Trophoblast cell (in vitro differentiated cells and primary cell): Measurements from ENCODE around the gene DNAJC11.

ENCODE experiments used
- DNase-seq, 2 donors: peaks; one replicate each; pipeline ENCODE4 v3.0.0-alpha.2; 2016
- H2AFZ ChIP-seq: 2 replicates; pipeline ENCODE4 v1.6.1; 2013; ENCODE audit warnings: low read length, moderate library complexity, mild to moderate bottlenecking; ENCODE audit not compliant: insufficient read depth, poor library complexity
- H2AK5ac ChIP-seq: 2 replicates; pipeline ENCODE4 v1.6.1; 2013; ENCODE audit warnings: mild to moderate bottlenecking, low read length
- H2BK120ac ChIP-seq: 2 replicates; pipeline ENCODE4 v1.6.1; 2013; ENCODE audit warnings: low read length, mild to moderate bottlenecking, moderate library complexity; ENCODE audit not compliant: insufficient read depth, poor library complexity
- H2BK12ac ChIP-seq: 2 replicates; pipeline ENCODE4 v1.6.1; 2013; ENCODE audit warnings: mild to moderate bottlenecking, low read length, moderate library complexity
- H2BK5ac ChIP-seq: 2 replicates; pipeline ENCODE4 v1.6.1; 2013; ENCODE audit warnings: low read length, low read depth, moderate library complexity, mild to moderate bottlenecking; ENCODE audit not compliant: poor library complexity
- H3K14ac ChIP-seq: 2 replicates; pipeline ENCODE4 v1.6.1; 2013; ENCODE audit warnings: mild to moderate bottlenecking, low read length
- H3K18ac ChIP-seq: 2 replicates; pipeline ENCODE4 v1.6.1; 2013; ENCODE audit warnings: mild to moderate bottlenecking, low read length
- H3K23ac ChIP-seq: 2 replicates; pipeline ENCODE4 v1.6.1; 2013; ENCODE audit warnings: low read length
- H3K27ac ChIP-seq: 2 replicates; pipeline ENCODE4 v1.5.1; 2013; ENCODE audit warnings: low read depth, mild to moderate bottlenecking, inconsistent platforms, low read length, moderate library complexity
- H3K27me3 ChIP-seq: 2 replicates; pipeline ENCODE4 v1.6.1; 2013; ENCODE audit warnings: inconsistent platforms, mild to moderate bottlenecking, low read length, moderate library complexity; ENCODE audit not compliant: insufficient read depth
- H3K36me3 ChIP-seq, 2 experiments: 1 replicate in 1 of 2; 2 replicates in 1 of 2; pipeline ENCODE4 v1.6.1; 2013; ENCODE audit warnings: low read length in 2 of 2, mild to moderate bottlenecking in 2 of 2, moderate library complexity in 1 of 2; ENCODE audit not compliant: insufficient read depth in 2 of 2, control insufficient read depth in 1 of 2
- H3K4ac ChIP-seq: 2 replicates; pipeline ENCODE4 v1.6.1; 2013; ENCODE audit warnings: low read depth, mild to moderate bottlenecking, low read length, moderate library complexity
- H3K4me1 ChIP-seq, 2 experiments: 1 replicate in 1 of 2; 2 replicates in 1 of 2; pipeline ENCODE4 v1.6.1; 2013; ENCODE audit warnings: low read length in 2 of 2, mild to moderate bottlenecking in 2 of 2, moderate library complexity in 1 of 2; ENCODE audit not compliant: insufficient read depth in 2 of 2, control insufficient read depth in 1 of 2
- H3K4me2 ChIP-seq: 2 replicates; pipeline ENCODE4 v1.6.1; 2013; ENCODE audit warnings: inconsistent platforms, mild to moderate bottlenecking, low read length, moderate library complexity
- H3K4me3 ChIP-seq: 2 replicates; pipeline ENCODE4 v1.5.1; 2013; ENCODE audit warnings: mild to moderate bottlenecking, low read depth, low read length, inconsistent platforms
- H3K79me1 ChIP-seq: one replicate; pipeline ENCODE4 v1.6.1; 2013; ENCODE audit warnings: low read length
- H3K79me2 ChIP-seq: 2 replicates; pipeline ENCODE4 v1.6.1; 2013; ENCODE audit warnings: low read length, mild to moderate bottlenecking; ENCODE audit not compliant: control insufficient read depth, insufficient read depth, poor library complexity
- H3K9ac ChIP-seq: 2 replicates; pipeline ENCODE4 v1.6.1; 2013; ENCODE audit warnings: mild to moderate bottlenecking, low read length
- H3K9me3 ChIP-seq: 2 replicates; pipeline ENCODE4 v1.6.1; 2013; ENCODE audit warnings: low read depth, mild to moderate bottlenecking, control low read depth, inconsistent platforms, low read length; ENCODE audit not compliant: insufficient read depth
- H4K12ac ChIP-seq: 2 replicates; pipeline ENCODE4 v1.6.1; 2013; ENCODE audit warnings: low read depth, mild to moderate bottlenecking, low read length, moderate library complexity
- H4K8ac ChIP-seq: 2 replicates; pipeline ENCODE4 v1.6.1; 2013; ENCODE audit warnings: low read depth, mild to moderate bottlenecking, low read length, moderate library complexity
- H4K91ac ChIP-seq: one replicate; pipeline ENCODE4 v1.6.1; 2013; ENCODE audit warnings: low read depth, mild to moderate bottlenecking, low read length, moderate library complexity
- WGBS: extraction: QIAGEN DNeasy Blood & Tissue Kit; methylation state at CpG from one replicate; pipeline ENCODE4 v1.1.7; 2013; ENCODE audit warnings: missing lambda C conversion rate; ENCODE audit not compliant: insufficient read length, insufficient coverage; ENCODE audit errors: extremely low coverage; 5-methylcytosine and 5-hydroxymethylcytosine counted together

DNAJC11 gene

DNA sequence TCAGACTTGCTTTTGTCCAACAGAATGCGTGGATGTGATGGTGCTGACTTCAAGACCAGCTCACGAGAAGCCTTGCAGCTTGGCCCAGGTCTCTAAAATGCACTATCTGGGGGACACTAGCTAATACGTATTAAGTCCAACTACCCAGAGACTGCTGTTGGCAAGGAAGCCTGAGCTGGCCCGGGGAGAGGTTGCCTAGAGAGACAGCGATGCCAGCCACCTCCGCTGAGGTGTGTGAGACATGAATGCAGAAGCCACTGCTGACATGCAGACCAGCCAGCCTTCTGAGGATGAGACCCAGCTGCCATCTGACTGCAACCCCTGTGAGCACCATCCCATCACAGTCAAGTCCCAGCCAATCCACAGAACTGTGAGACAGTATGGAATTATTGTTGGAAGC lies 44.5 kb downstream of the DNAJC11 start:
- Histone ChIP-seq H3K4me1 (peaks cover 0 to 4% of the 10 kb centered on the region in 2 experiments), H2BK120ac (no peak overlapping the region), H3K27ac (no peak overlapping the region), H3K9ac (no peak overlapping the region), H4K12ac (no peak overlapping the region), H3K14ac (no peak overlapping the region), H3K18ac (no peak overlapping the region), H3K4ac (no peak overlapping the region), H3K79me1 (no peaks in the 10 kb centered on the region), H3K27me3 (no peaks in the 10 kb centered on the region), H4K91ac (no peak overlapping the region), H3K79me2 (no peaks in the 10 kb centered on the region), H3K23ac (no peak overlapping the region), H3K9me3 (peaks cover 1% of the 10 kb centered on the region), H4K8ac (no peak overlapping the region), H2BK12ac (no peak overlapping the region), H3K4me3 (no peak overlapping the region), H2BK5ac (no peak overlapping the region), H2AK5ac (no peak overlapping the region), H3K36me3 (peaks cover 13 to 15% of the 10 kb centered on the region in 2 experiments), H3K4me2 (no peak overlapping the region), H2AFZ (no peak overlapping the region)
- no CpG with 5 or more reads among the region's 6 CpGs for WGBS
- DNase-seq: no peak

DNA sequence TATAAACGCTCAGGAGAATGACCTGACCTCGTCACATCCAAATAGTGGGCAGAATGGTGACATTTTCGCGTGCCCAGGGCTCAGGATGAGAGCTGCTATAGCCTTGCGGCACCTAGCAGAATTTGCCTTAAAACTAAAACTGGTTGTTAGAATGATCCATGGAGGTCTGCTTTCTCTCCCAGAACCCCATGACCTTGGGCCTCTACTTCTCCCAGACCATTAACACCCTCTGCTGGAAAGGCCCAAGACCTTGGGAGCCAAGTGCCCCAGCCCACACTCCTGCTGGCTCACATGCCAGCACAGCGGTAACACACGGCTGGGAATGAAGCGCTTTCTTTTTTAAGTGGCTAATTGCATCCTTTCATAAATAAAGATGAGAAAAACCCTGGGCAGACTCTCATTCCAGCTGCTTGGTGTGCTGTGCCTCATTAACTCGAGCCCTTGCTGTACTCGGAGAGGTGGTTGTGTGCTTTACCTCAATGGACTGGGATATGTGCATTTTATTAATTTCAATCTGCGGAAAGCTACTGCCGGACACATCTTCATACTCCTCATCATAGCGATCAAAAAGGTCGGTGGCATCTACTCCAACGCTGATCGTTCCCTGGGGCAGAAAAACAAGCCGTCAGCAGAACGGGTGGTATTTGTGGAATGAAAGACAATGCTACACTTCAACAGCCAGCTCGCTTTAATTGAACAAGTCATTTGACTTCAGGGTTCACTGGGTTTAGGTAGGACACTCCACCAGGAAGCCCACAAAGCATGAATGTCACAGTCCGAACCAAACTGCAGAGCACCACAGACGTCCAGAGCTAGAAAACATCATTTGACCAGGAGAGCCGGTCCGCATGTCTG lies 48.0 kb downstream of the DNAJC11 start:
- no peak overlapping the region for H4K12ac ChIP-seq
- WGBS: no CpG with 5 or more reads among the region's 23 CpGs
- no peak overlapping the region for H4K8ac ChIP-seq
- no peaks in the 10 kb centered on the region for H3K27me3 ChIP-seq
- no peak overlapping the region for H3K18ac ChIP-seq
- no peak overlapping the region for H2AK5ac ChIP-seq
- no peak overlapping the region for H3K4me3 ChIP-seq
- H3K79me2 ChIP-seq: no peaks in the 10 kb centered on the region
- H3K9me3 ChIP-seq: peaks cover 1% of the 10 kb centered on the region
- peaks cover 0 to 4% of the 10 kb centered on the region in 2 experiments for H3K4me1 ChIP-seq
- H3K14ac ChIP-seq: no peak overlapping the region
- no peak overlapping the region for H3K23ac ChIP-seq
- no peak overlapping the region for H2BK5ac ChIP-seq
- H2BK12ac ChIP-seq: no peak overlapping the region
- no peak overlapping the region for H4K91ac ChIP-seq
- H3K9ac ChIP-seq: no peak overlapping the region
- DNase-seq: peak; percentile 38 to 69
- peaks cover 23 to 32% of the 10 kb centered on the region in 2 experiments for H3K36me3 ChIP-seq
- H3K27ac ChIP-seq: no peak overlapping the region
- no peak overlapping the region for H3K4ac ChIP-seq
- no peak overlapping the region for H2BK120ac ChIP-seq
- no peaks in the 10 kb centered on the region for H3K79me1 ChIP-seq
- H3K4me2 ChIP-seq: no peak overlapping the region
- no peak overlapping the region for H2AFZ ChIP-seq

DNA sequence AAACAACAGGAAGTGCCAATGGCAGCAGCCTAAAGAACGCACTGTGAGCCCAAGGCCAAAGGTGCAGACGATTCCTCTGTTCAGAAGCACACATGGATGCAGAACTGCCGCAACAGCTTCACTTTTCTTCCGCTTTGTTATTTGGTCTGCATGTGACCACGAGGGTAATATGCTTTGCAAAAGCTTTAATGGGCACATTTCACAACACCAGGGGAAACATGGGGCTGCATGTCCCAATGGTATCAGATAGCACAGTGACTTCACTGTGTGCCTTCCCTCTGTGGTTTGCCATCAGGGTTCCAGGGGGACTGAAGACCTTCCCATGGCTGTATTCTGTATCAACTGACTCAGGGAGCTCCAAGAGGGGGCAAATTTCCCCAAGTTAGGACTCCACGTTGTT lies 48.6 kb downstream of the DNAJC11 start:
- Histone ChIP-seq H4K8ac (no peak overlapping the region), H4K12ac (no peak overlapping the region), H3K23ac (peak overlapping the region; percentile 47), H2BK12ac (no peak overlapping the region), H3K27me3 (no peaks in the 10 kb centered on the region), H3K36me3 (peaks cover 23 to 32% of the 10 kb centered on the region in 2 experiments), H2AK5ac (no peak overlapping the region), H4K91ac (no peak overlapping the region), H3K9ac (peak overlapping the region; percentile 43), H3K79me2 (no peaks in the 10 kb centered on the region), H3K18ac (no peak overlapping the region), H3K9me3 (peaks cover 1% of the 10 kb centered on the region), H3K79me1 (no peaks in the 10 kb centered on the region), H3K14ac (no peak overlapping the region), H2BK5ac (no peak overlapping the region), H3K4me1 (peaks cover 0 to 4% of the 10 kb centered on the region in 2 experiments), H3K4ac (no peak overlapping the region), H3K4me3 (no peak overlapping the region), H2AFZ (no peak overlapping the region), H3K4me2 (no peak overlapping the region), H3K27ac (no peak overlapping the region), H2BK120ac (no peak overlapping the region)
- no peak for DNase-seq
- no CpG with 5 or more reads among the region's 6 CpGs for WGBS

DNA sequence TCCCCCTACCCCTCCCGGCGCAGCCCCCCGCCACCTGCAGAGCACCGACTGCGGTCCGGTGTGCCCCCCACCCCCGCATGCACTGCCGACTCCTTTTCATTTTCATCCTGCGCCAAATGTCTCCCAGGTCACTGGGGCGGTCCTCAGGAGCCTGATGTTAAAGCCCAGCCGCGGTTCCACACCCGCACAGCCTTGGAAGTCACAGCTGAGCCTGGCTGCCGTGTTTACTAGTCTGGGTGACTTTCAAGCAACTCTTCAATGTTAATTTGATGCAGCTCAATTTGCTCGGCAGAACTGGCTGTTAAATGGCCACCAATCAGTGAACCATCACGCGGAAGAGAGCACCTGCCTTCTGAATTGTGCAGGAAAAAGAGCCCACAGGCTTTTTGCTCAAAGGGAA lies 49.7 kb downstream of the DNAJC11 start:
- H3K27ac ChIP-seq: no peak overlapping the region
- no peak overlapping the region for H3K4me3 ChIP-seq
- no CpG with 5 or more reads among the region's 17 CpGs for WGBS
- no peak overlapping the region for H2AK5ac ChIP-seq
- no peaks in the 10 kb centered on the region for H3K79me1 ChIP-seq
- peaks cover 0 to 4% of the 10 kb centered on the region in 2 experiments for H3K4me1 ChIP-seq
- peaks cover 23 to 32% of the 10 kb centered on the region in 2 experiments for H3K36me3 ChIP-seq
- no peak overlapping the region for H3K23ac ChIP-seq
- H3K79me2 ChIP-seq: no peaks in the 10 kb centered on the region
- H3K9me3 ChIP-seq: no peaks in the 10 kb centered on the region
- no peak overlapping the region for H3K4me2 ChIP-seq
- H3K14ac ChIP-seq: no peak overlapping the region
- H3K9ac ChIP-seq: no peak overlapping the region
- no peak overlapping the region for H4K91ac ChIP-seq
- no peak overlapping the region for H3K4ac ChIP-seq
- no peak overlapping the region for H2BK12ac ChIP-seq
- DNase-seq: no peak
- no peaks in the 10 kb centered on the region for H3K27me3 ChIP-seq
- H3K18ac ChIP-seq: no peak overlapping the region
- H4K12ac ChIP-seq: no peak overlapping the region
- H4K8ac ChIP-seq: no peak overlapping the region
- no peak overlapping the region for H2BK120ac ChIP-seq
- H2BK5ac ChIP-seq: no peak overlapping the region
- H2AFZ ChIP-seq: no peak overlapping the region
